ENCODE measurements around the gene SYT2. TPM values are rescaled to one million over a fixed set of nuclear protein-coding genes. Genes with fewer than 3 reads are reported as not detected.
"Not testable (repeated sequence)": the region's sequence is repeated elsewhere in the genome, so short reads cannot be mapped to it uniquely, and the experiment has no call there.

SYT2 gene
- polyA plus RNA-seq, 6 donors from 2014 or later = 0.11 to 0.12 TPM; not detected in 4

DNA sequence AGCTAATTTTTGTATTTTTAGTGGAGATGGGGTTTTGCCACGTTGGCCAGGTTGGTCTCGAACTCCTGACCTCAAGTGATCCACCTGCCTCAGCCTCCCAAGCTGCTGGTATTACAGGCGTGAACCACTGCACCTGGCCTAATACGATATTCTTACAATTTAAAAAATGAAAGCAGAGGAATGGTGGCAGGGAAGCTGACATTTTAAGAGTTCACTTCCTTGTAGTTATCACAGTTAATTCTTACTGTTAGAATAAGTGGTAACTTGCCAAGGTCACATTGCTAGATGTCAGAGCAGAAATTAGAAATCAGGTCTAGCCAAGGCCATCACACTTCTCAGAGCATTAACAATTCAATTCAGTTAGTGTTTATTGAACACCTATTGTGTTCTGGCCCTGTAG lies 154.2 kb downstream of the SYT2 start:
- ATAC-seq (ENCODE audit: low read depth in 2 of 2); H3K9me3 Mint-ChIP-seq; H3K36me3 Mint-ChIP-seq; H3K4me3 Mint-ChIP-seq; H3K27ac Mint-ChIP-seq; DNase-seq; H3K27me3 Mint-ChIP-seq: not testable (repeated sequence)
- H3K4me1 Mint-ChIP-seq = peaks cover 10 to 16% (median 15%) of the 10 kb centered on the region in 3 donors

DNA sequence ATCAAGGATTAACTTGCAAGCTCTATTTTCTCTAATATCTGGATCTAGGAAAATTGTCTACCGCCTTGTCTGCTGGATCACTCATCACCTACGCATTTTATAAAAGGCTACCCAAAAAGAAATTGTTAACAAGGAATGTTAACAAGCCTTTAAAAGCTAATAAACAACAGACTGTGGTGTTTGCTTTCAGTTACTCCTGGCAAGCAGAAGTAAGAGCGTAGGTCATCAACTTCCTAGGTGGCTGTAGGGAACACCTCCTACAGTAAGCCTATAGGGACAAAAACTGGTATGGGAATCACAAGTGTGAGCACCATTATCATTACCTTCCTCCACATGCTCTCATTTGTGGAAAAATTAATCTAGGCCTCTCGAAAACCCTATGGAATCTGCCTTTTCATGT lies 155.6 kb downstream of the SYT2 start:
- H3K4me1 Mint-ChIP-seq = peaks cover 10 to 16% (median 15%) of the 10 kb centered on the region in 3 donors
- not testable (repeated sequence) for H3K27me3 Mint-ChIP-seq; DNase-seq; ATAC-seq (ENCODE audit: low read depth in 2 of 2); H3K9me3 Mint-ChIP-seq; H3K4me3 Mint-ChIP-seq; H3K36me3 Mint-ChIP-seq; H3K27ac Mint-ChIP-seq

DNA sequence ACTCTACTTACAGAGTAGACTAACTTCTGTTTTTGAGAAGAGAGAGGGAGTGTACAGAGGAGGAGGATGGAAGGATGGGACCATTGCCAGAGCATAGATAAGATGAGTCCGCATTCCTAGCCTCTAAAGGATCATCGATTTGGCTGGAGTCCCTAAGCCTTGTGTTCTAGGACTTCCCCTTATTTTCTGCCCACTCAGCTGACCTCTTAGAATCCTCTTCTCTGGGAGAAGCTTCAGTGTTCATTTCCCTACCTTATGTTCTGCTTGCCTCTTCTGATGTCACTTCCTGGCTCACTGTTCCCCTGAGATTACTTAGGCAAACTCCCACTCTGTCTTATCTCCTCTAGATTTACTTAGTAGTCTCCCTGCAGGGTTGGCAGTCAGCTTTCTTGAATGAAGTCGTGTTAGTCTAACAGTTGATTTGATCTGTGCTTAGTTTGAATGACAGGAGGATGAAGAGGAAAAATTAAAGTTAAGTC lies 156.7 kb downstream of the SYT2 start:
- H3K4me3 Mint-ChIP-seq = peak overlapping the region in 3 of 8 donors; percentile 0 to 22 (median 19)
- peak overlapping the region in 5 of 6 donors; percentile 5 to 73 (median 39) for H3K27ac Mint-ChIP-seq
- H3K36me3 Mint-ChIP-seq = peaks cover 0 to 5% of the 10 kb centered on the region in 2 donors
- ATAC-seq (ENCODE audit: low read depth in 2 of 2) (peak; percentile 96 to 97), DNase-seq (peak; percentile 42)
- H3K27me3 Mint-ChIP-seq = no peaks in the 10 kb centered on the region
- peaks cover 10 to 16% (median 15%) of the 10 kb centered on the region in 3 donors for H3K4me1 Mint-ChIP-seq
- H3K9me3 Mint-ChIP-seq = no peaks in the 10 kb centered on the region

DNA sequence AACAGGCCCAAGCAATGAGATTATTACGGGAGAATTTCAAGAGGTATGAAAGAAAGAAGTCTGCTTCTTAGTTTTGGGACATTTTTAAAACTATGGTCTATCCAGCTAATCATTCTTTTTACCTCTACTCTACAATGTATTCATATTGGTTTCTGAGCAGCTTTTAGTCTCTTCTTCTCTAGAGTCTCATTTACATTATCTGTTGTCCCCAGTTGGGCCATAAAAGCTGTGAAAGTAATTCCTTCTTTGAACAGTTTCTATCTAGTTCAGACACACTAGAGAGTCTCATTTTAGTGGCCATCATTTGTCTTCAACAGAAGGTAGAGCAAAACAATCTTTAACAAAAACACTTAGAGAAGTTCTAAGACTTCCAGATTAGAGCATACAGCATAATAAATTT lies 157.2 kb downstream of the SYT2 start:
- not testable (repeated sequence) for H3K4me3 Mint-ChIP-seq, H3K36me3 Mint-ChIP-seq, H3K9me3 Mint-ChIP-seq, H3K27me3 Mint-ChIP-seq, DNase-seq
- ATAC-seq (ENCODE audit: low read depth in 2 of 2) = peak; percentile 9 to 15
- Mint-ChIP-seq H3K27ac (peak overlapping the region in 4 of 6 donors; percentile 24 to 73 (median 52)), H3K4me1 (peaks cover 10 to 16% (median 15%) of the 10 kb centered on the region in 3 donors)

DNA sequence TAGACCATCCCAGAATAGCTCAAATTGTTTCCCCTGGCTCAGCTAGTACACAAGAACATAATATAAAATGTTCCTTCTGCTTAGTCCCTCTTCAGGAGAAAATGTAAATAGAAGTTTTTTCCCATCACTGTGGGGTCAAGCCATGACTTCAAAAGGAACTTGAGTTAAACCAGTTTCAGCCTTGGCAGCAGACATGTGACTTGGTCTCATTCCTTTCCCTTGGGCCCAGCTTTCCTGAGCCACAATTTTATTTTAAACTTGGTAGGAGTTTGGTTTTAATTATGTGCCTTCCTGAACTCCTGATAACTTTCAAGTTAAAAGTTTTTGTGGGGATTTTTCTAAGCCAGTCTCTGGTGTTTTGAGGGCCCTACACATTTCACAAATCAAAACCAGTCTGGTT lies 157.6 kb downstream of the SYT2 start:
- not testable (repeated sequence) for H3K4me3 Mint-ChIP-seq, H3K36me3 Mint-ChIP-seq
- H3K4me1 Mint-ChIP-seq = peaks cover 10 to 16% (median 15%) of the 10 kb centered on the region in 3 donors

DNA sequence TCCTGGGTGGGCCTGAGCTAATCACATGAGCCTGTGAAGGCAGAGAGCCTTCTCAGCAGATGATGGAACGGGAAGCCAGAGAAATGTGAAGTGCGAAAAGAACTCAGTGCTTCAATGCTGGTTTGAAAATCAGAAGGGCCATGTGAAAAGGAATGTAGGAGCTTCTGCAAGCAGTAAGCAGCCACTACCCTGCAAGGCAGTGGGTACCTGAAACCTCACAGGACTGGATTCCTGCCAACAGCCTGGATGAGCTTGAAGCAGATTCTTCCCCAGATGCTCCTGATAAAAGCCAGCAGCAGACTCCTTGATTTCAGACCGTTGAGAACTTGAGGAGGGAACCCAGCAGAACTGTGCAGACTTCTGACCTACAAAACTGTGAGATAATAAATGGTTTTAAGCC lies 158.6 kb downstream of the SYT2 start:
- H3K9me3 Mint-ChIP-seq = no peaks in the 10 kb centered on the region
- ATAC-seq (ENCODE audit: low read depth in 2 of 2) = no peak
- H3K4me1 Mint-ChIP-seq = peaks cover 11 to 22% (median 17%) of the 10 kb centered on the region in 3 donors
- H3K36me3 Mint-ChIP-seq = no peaks in the 10 kb centered on the region
- DNase-seq = no peak
- no peaks in the 10 kb centered on the region for H3K27me3 Mint-ChIP-seq
- H3K27ac Mint-ChIP-seq = peak overlapping the region in 1 of 6 donors; percentile 36
- no peak overlapping the region for H3K4me3 Mint-ChIP-seq

More for the DNA sequence above, 157.6 kb downstream of the SYT2 start:
- H3K27me3 Mint-ChIP-seq; DNase-seq; H3K9me3 Mint-ChIP-seq; ATAC-seq (ENCODE audit: low read depth in 2 of 2): not testable (repeated sequence)
- H3K27ac Mint-ChIP-seq = peak overlapping the region in 2 of 6 donors; percentile 24 to 39

DNA sequence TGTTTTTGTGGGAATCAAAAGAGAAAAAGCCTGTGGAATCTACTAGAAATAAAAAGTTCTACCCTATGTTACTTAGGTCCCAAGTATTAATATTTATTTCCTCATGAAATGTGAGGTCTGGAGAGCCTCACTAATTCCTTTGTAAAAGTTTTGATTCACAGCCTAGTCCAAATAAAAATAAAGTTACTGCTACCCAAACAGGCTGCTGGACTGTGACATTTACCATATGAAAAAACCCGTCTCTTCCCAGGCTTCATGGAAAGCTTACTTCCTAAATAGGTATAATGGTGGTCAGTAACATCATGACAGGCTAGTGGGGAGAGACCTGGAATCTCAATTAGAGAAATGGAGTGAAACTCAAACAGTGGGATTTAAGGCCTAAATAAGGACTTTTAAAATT lies 160.2 kb downstream of the SYT2 start:
- H3K4me1 Mint-ChIP-seq = peaks cover 21 to 33% (median 22%) of the 10 kb centered on the region in 3 donors
- H3K4me3 Mint-ChIP-seq; H3K27me3 Mint-ChIP-seq; ATAC-seq (ENCODE audit: low read depth in 2 of 2); H3K36me3 Mint-ChIP-seq; DNase-seq; H3K27ac Mint-ChIP-seq; H3K9me3 Mint-ChIP-seq: not testable (repeated sequence)

DNA sequence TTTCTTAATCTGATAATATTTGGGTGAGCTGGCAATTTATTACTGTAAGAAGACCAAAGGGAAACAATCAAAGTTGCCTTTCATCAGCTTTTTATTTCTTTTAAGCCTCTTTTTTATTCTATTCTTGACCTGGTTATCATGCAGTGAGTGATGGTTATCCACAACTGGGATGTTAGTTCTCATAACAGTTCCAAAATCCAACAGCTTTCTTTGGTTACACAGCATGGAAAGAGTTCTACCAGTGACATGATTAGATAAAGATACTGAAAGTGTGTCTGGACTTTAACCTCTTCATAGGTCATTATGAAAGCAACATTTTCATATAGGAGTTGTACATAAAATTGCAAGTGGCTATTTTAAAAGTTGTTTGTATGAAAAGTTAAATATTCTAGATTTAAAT lies 163.0 kb downstream of the SYT2 start:
- H3K36me3 Mint-ChIP-seq = no peaks in the 10 kb centered on the region
- DNase-seq (no peak), ATAC-seq (ENCODE audit: low read depth in 2 of 2) (no peak)
- H3K27me3 Mint-ChIP-seq = no peaks in the 10 kb centered on the region
- H3K4me1 Mint-ChIP-seq = peaks cover 6 to 16% (median 13%) of the 10 kb centered on the region in 3 donors
- H3K9me3 Mint-ChIP-seq = no peaks in the 10 kb centered on the region
- H3K27ac Mint-ChIP-seq = no peak overlapping the region
- H3K4me3 Mint-ChIP-seq = no peak overlapping the region

DNA sequence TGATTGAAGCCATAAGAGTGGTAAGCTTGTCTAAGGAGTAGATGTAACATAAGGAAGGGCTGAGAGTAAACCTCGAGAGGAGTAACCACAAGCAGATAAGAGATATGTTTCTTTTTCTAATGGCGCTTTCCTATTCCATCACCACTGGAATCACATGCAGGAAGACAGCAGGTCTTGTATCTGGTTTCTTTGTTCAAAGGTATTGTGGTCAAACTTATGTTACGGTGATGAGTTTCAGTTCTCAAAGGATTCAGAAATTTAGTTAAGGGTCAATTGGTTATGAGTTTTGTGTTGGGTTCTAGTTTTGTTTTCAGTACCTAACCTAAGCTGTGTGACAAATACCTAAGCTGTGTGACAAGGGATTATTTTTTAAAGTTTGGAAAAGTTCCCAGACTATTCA lies 163.5 kb downstream of the SYT2 start:
- Mint-ChIP-seq H3K4me1 (peaks cover 6 to 16% (median 13%) of the 10 kb centered on the region in 3 donors), H3K27ac (peak overlapping the region in 1 of 6 donors; percentile 52)
- H3K9me3 Mint-ChIP-seq; ATAC-seq (ENCODE audit: low read depth in 2 of 2); H3K27me3 Mint-ChIP-seq; H3K36me3 Mint-ChIP-seq; DNase-seq; H3K4me3 Mint-ChIP-seq: not testable (repeated sequence)

DNA sequence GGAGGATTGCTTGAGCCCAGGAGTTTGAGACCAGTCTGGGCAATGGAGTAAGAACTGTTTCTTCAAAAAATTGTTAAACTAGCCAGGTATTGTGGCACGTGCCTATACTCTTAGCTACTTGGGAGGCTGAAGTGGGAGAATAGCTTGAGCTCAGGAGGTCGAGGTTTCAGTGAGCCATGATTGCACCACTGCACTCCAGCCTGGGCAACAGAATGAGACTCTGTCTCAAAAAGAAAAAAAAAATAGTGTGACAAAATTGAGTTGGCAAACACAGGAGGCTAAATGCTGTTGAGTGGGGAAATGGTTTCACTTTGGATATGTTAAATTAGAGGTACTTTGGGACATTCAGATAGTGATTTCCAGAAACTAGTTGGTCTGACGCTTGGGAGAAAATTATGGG lies 163.9 kb downstream of the SYT2 start:
- not testable (repeated sequence) for H3K36me3 Mint-ChIP-seq; H3K9me3 Mint-ChIP-seq; ATAC-seq (ENCODE audit: low read depth in 2 of 2); DNase-seq; H3K27me3 Mint-ChIP-seq; H3K4me3 Mint-ChIP-seq
- peak overlapping the region in 1 of 6 donors; percentile 52 for H3K27ac Mint-ChIP-seq
- peaks cover 6 to 16% (median 13%) of the 10 kb centered on the region in 3 donors for H3K4me1 Mint-ChIP-seq

DNA sequence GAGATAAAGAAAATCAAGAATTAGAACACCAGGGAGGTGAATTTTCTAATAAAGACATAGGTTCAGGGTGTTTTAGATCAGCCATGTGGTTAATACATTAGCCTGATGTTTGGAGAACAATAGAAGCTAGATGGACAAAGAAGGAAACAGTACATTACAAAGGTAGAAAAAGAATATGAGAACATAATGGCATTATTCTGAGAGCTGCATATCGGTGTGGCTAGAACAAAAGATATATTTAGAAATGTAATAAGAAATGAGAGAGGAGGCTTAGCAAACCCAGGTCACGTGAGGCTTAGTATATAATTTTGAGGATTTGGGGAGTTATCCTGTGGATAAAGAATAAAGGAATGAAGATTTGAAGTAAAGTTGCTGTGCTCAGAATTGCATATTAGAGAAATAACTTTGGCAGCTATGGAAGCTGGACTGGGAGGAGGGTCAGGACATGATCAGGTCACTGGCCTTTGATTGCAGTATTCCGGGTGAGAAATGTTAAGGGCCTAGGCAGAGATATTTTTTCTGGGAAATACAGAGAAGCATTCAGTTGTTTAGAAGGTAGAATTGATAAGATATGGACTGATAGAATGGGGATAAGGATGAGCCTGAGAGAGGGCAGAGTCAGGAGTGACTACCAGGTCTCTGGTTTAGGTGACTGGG lies 164.5 kb downstream of the SYT2 start:
- Mint-ChIP-seq H3K27ac (peak overlapping the region in 2 of 6 donors; percentile 23 to 69), H3K4me1 (peaks cover 6 to 16% (median 13%) of the 10 kb centered on the region in 3 donors)
- not testable (repeated sequence) for ATAC-seq (ENCODE audit: low read depth in 2 of 2); DNase-seq; H3K27me3 Mint-ChIP-seq; H3K36me3 Mint-ChIP-seq; H3K9me3 Mint-ChIP-seq; H3K4me3 Mint-ChIP-seq

DNA sequence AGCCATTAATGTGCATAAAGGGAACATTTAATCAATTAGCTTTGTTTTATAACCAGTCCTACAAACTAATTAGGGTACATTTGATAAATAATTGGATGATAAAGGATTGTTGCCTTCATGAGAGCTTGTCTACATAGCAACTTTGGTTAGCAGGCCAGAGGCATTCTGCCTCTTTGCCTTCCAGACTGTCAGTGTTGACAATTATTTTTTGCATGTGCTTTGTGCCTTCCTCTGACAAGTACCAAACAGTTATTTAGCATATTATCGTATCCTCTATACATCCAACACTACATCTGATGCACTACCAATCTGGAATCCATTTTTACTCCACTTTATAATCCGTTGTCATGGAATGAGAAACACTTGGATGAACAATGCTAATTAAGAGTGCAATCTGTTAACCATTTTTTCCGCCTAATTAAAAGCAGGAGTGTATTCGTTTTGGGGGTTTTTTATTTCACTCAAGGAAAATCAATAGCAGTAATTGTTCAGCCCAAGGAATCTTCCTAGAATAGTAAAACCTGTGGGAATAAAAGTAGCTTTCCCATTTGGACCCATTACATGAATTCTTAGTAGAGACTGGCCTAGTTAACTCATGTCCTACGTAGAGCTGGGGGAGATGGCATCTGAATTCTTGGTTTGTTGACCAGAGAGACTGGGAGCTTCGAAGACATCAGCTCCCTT lies 165.3 kb downstream of the SYT2 start:
- not testable (repeated sequence) for DNase-seq; H3K4me3 Mint-ChIP-seq; H3K27me3 Mint-ChIP-seq; H3K27ac Mint-ChIP-seq; H3K36me3 Mint-ChIP-seq; ATAC-seq (ENCODE audit: low read depth in 2 of 2); H3K9me3 Mint-ChIP-seq
- H3K4me1 Mint-ChIP-seq = peaks cover 11 to 16% (median 16%) of the 10 kb centered on the region in 3 donors

DNA sequence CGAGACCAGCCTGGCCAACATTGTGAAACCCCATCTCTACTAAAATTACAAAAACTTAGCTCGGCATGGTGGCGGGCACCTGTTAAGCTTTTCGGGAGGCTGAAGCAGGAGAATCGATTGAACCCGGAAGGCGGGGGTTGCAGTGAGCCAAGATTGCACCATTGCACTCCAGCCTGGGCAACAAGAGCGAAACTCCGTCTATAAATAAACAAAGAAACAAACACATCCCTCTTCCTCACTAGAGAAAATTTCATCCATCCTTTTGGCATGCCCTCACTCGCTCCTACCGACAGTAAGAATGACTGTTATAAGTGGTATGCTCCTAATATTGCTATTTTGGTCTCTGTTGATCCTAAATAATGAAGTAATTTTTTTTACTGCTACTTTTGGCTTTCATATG lies 166.7 kb downstream of the SYT2 start:
- not testable (repeated sequence) for H3K27me3 Mint-ChIP-seq; H3K4me3 Mint-ChIP-seq; ATAC-seq (ENCODE audit: low read depth in 2 of 2); H3K27ac Mint-ChIP-seq; DNase-seq; H3K36me3 Mint-ChIP-seq; H3K9me3 Mint-ChIP-seq
- H3K4me1 Mint-ChIP-seq = peaks cover 24 to 29% (median 26%) of the 10 kb centered on the region in 3 donors

DNA sequence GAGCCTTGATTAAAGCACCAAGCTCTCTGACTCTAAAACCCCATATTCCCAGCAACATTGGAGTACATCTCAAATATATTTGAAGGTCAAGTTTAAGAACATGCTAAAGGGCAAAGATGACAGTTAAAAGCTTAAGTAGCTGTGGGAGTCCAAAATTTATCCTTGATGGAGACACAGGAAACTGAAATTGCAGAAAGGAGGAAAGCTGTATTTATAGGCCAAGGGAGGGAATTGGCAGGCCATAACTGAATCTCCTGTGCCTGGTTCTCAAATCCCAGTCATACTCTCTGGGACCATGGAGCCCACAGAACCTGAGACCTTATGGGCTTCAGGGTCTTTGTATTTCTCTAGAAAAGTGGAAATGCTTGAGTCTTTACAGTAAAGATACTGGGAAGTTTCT lies 167.8 kb downstream of the SYT2 start:
- not testable (repeated sequence) for H3K27ac Mint-ChIP-seq; ATAC-seq (ENCODE audit: low read depth in 2 of 2); H3K36me3 Mint-ChIP-seq; H3K4me3 Mint-ChIP-seq; H3K27me3 Mint-ChIP-seq; DNase-seq; H3K9me3 Mint-ChIP-seq
- H3K4me1 Mint-ChIP-seq = peaks cover 27 to 29% (median 28%) of the 10 kb centered on the region in 3 donors

Data from naive B cell (primary cell).